Fibroblast of gingiva (primary cell): ENCODE data around the gene MPHOSPH8.
"Not testable (repeated sequence)": the region's sequence is repeated elsewhere in the genome, so short reads cannot be mapped to it uniquely, and the experiment has no call there.

Source experiments
- DNase-seq: peaks from one replicate; pipeline ENCODE4 v3.0.0-alpha.2; 2011; ENCODE audit warnings: low read depth

Gene MPHOSPH8

DNA sequence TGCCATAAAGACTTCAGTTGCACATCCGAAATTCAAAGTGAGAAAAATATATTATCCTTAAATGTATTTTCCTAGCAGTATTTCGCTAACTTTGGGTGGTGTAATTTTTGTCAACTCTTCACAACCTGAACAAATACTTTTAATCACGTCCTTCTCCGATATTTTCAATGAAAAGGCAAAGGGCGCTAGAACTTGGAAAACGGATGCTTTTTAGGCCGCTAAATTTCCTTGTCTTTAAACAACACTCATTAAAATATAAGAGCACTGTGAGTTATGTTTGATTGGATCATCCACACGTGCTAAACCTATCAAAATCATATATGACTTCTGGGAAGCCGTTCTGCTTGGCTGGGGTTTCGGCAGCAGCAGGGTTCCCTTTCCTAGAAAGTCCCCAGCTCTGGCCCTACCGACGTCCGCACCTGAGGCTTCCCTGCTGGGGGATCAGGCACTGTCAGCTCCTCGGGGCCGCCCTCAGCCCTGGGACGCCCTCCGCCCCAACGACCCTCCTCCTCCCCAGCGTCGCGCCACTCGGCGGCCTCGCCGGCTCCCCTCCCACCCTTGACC lies 462 bp upstream of the MPHOSPH8 start:
- no peak for DNase-seq

DNA sequence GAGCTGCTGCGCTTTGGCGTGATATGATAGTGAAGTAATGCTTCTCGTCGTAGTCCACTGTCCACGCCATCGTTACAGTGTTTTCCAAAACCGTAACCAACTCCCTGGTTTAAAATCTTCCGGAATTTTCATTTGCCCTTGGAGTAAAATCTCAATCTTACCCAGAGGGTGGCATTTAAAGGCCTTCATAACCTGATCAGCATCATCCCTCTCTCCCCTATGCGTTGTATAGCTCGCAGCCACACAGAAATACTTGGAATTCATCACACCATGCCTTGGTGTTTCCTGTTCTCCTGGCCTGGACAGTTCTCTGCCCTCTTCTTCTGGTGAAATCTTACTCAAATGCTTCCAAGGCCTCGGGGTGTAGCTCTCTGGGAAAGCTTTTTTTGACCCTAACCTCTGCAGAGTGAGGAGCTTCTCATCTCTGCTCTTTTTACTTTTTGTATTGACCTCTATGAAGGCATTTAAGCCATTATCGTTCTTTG lies 839 bp downstream of the MPHOSPH8 start:
- peak; percentile 43 for DNase-seq

DNA sequence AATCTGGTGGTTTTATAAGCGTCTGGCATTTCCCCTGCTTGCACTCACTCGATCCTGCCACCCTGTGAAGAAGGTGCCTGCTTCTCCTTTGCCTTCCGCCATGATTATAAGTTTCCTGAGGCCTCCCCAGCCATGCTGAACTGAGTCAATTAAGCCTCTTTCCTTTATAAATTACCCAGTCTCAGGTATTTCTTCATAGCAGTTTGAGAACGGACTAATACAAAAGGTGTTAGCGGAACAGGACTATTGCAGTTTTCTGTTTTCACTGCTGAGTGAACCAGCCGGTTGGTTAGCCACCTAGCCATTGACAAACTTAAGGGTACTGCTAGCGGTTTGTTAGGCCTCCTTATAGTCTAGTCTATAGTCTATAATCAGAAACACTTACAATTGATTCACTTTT lies 2.5 kb downstream of the MPHOSPH8 start:
- not testable (repeated sequence) for DNase-seq

DNA sequence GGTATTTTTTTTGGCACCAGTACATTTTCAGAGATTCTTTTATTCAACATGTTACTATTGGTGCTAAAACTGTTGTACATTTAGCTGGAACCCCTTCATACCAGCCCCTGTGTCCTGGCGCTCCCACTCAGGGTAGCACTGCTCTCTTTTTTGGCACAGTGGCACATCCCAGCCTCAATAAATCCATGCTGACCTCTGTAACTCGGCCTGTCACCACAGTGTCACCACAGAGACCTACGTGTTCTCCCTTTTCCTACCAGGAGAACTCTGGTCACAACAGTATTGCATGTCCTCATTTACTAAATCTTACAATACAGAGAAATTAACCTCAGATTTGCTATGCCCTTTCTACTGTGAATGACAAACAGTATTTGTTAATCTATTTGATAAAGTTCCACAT lies 10.2 kb downstream of the MPHOSPH8 start:
- DNase-seq, result no peak

DNA sequence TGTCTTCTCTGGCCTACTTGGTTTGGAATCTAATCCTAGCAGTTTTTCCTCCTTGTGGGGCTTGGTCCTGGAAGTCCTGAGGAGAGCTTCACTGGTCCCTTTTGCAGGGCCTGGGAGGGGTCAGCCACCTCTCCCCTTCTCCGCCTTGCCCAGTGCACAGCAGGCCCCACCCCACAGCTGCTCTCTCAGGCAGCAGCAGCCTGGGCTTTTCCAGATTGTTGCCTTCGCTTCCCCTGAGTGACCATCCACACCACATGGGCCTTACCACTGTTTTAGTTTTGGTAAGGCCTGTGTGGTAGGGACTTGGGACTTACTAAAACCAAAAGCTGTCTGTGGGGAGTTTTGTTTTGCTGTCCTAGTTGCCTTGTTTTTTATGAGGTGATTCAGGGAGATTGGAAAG lies 11.5 kb downstream of the MPHOSPH8 start:
- no peak for DNase-seq

DNA sequence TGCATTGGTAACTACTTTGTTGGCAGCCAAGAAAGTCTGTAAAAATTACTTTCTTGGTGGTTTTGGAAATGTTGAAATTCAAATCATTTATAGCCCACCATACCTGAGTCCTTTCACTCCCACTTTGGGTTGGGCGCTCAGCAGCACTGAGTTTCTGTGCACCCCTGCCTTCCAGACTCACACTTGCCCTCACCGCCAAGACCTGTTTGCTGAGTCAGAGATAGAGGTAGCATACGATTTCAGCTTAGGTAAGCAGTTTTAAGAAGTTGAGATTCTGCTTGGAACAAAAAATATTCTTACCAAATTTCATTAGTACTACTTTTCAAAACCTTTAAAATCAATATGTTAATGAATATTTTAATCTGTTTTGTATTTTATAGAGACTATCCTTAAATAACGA lies 12.6 kb downstream of the MPHOSPH8 start:
- no peak for DNase-seq

DNA sequence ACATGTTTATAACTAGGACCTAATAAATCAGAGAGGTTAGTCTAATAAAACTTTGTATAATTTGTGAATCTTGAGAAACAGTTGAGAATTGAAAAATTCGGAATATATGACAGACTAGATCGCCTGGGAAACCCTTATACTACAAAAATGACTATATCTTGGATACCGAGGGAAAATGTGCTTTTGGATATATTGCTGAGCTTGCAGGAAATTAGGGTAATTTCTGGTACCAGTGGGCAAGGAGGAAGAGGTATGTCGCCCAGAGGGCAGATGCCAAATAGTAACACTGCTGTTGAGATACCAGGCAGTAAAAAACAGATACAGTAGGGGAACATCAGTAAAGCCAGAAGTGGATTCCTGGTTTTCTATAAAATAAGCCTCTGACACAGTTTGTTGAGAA lies 17.3 kb downstream of the MPHOSPH8 start:
- DNase-seq, result no peak

DNA sequence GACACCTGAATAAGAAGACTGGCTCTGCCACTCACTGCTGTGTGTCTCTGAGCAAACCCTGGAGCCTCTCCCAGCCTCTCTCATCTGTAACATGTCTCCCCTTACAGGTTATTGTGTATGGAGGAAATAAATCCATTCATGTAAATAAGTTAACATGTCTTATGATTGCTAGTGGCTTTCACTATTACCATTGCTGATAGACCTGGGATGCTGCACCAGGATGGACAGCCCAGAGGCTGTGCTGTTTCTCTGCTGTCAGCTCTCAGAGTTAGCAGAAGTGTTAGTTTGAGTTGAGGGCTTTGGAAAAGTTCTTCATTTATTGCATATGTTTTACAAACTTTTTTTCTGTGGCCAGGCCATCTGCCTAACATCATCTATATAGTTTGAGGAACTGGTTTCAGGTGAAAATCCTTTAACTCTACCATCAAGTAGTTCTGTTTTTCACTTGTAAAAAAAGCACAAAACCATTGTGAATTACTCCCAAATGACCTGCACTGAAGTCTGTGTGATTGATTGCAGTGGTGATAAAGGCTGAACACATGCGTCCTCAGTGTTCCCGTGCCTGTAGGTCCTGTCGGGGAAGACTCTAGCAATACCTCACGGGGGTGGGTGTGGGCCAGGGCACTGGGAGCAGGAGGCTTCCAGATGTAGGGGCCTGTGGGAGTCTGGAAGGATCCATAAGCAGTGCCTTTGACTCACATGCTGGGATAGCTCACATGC lies 24.6 kb downstream of the MPHOSPH8 start:
- DNase-seq, result no peak

DNA sequence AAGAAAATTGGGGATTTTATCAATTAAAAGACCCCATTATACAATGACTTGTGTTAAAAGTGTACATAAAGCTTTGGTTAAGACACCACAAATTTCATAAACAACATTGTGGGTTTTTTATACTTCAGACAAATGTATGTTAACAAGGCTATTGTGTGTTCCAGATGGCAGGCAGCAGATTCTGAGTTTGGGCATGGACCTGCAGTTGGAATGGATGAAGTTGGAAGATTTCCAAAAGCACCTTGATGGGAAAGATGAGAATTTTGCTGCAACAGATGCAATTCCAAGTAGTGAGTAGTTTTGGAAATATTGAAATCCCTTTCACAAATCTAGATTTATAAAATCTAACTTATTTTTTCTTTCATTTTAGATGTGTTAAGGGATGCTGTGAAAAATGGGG lies 25.4 kb downstream of the MPHOSPH8 start:
- DNase-seq, result no peak

DNA sequence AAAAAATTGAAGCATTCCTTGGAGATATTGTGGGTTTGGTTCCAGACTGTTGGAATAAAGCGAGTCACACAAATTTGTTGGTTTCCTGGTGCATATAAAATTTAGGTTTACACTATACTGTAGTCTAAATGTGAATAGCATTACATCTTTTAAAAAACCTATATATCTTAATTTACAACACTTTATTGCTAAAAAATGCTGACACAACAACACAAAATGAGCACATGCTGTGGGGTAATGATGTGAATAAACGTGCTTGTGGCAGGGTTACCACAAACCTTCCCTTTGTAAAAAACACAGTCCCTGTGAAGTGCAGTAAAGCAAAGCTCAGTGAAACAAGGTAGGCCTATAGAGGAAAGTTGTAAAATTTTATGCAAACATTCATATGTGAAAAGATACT lies 27.7 kb downstream of the MPHOSPH8 start:
- DNase-seq, result no peak

DNA sequence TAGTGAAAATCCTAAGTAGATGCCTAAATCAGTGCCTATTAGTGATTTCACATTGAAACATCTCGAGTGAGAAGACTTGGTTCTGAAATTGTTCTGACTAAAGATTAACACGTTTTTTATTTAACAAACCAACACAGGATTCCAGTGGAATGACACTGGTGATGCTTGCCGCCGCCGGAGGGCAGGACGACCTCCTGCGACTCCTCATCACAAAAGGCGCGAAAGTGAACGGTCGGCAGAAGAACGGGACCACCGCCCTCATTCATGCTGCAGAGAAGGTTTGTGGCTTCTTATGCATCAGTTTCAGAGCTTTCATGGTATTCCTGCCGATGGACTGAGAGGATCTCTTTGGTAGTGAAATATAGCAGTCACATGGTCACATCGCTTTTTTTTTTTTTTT lies 28.1 kb downstream of the MPHOSPH8 start:
- no peak for DNase-seq

DNA sequence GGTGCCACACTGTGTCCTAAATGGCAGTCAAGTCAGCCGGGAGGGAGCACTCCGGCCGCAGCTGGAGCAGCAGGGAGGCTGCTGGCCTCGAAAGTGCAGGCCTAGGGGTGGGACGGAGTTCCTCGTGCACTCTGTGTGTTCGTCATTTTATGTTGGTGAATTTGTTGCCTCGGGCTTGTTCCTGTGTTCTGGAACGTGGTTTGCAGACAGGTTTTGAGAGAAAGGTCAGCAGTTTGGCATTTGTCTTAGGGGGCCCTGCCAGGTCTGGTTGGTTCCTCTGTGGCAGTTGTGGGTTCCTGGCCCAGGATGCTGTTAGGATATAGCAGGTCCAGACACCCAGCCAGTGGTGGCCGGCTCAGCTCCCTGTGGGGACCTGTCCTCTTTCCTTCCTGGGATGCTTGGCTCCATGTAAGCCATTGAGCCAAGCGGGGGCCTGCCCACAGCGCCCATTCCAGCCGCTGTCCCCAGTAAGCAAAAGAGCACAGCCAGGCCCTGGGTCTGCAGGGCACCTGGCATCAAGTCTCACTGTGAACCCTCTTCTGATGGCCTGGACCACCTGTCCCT lies 30.0 kb downstream of the MPHOSPH8 start:
- DNase-seq, result no peak

DNA sequence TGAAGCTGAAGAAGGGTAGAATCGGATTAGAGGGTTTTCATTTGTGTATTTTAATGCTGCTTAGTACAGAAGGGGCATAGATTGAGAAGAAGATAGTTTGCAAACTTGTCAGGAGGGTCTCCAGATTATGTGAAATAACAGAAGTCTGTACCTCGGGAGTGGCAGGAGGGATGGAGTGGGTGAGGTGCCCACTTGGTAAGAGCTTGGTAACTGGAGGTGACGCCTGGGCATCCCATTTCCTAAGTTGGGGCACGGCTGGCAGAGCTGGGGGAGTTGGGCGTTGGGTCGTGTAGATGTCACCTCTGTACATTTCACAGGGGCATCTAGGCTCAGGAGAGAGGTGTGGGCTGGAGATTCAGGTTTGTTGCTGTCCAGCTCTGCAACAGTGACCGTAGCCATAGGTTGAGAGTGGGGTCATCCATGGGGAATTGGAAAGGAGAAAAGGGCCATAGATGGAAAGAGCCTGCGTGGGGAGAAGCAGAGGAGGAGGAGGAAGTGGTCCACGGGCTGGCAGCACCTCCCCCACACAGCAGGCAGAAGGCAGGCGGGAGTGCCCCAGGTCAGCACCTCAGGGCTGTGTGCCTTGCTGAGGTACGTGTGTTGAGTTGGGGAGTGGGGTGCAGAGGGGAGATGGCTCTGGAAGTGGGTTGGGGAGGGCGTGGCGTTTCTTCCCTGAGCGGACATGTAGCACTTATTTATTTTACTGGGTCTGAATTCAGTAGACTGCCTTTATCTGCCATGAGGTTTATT lies 31.2 kb downstream of the MPHOSPH8 start:
- no peak for DNase-seq

DNA sequence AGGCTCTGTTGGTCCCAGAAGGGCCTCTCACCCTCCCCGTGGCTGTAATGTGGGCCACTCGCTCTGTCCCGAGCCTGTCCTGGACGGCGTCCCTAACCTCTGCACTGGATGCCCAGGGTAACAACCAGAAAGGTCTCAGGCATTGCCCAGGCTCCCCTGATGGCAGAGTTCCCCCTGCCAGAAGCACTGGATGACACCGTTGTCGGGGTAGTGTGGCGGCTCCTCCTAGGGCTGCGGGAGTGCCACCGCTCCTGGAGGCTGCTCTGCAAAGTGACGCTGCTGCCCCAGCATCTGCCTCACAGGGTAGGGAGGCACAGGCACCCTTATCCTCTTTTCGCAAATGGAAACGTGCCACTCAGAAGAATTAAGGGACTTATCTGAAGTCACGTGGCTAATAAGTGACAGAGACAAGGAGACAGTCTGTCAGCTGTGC lies 32.0 kb downstream of the MPHOSPH8 start:
- DNase-seq, result no peak

DNA sequence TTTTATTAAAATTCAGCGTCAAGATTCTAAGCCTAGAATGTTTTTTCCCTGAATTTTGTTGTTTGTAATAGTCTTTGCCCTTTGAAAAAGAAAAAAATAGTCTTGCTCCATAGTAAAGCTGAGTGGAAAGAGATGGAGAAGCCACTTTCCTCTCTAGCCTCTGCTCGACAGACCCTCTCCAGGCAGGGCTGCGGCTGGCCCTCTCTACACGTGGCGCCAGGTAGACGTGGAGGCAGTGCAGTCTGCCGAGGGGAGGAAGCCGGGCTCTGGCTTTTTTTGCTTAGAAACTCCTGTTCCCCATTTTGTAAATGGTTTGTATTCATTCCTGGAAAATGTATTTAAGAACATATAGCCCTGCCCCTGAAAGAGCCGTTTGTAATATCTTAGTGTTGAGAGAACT lies 35.3 kb downstream of the MPHOSPH8 start:
- DNase-seq, result no peak

DNA sequence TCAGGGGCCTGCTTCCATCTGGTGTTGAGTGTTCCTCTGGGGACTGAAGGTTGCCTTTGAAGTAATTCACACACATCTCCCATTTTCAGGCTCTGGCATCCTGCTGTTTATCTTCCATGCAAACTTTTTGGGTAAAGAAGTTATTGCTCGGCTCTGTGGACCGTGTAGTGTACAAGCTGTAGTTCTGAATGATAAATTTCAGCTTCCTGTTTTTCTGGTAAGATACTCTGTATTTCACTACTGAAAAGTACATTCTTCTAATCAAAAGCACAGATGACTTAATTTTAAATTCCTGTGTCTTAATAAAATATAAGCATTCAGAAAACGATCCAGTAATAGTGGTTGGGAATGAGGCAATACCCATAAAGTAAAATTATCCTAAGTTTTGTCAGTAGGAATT lies 36.7 kb downstream of the MPHOSPH8 start:
- DNase-seq, result no peak

DNA sequence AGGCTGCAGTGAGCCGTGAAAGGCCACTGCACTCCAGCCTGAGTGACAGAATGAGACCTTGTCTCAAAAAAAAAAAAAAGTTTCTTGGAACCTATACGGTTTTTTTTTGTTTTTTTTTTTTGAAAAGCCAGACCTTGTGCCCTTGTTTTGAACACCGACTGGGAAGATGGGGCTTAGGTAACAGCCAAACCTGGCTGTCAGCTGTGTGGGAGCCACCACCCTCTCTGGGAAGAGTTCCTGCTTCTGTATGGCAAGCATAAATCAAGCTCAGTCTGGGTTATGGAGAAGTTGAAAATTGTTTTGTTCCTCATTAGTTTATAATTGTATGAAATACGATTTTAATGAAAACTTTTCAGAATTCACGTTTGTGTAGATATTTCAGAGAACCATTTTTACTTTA lies 39.5 kb downstream of the MPHOSPH8 start:
- DNase-seq, result no peak

DNA sequence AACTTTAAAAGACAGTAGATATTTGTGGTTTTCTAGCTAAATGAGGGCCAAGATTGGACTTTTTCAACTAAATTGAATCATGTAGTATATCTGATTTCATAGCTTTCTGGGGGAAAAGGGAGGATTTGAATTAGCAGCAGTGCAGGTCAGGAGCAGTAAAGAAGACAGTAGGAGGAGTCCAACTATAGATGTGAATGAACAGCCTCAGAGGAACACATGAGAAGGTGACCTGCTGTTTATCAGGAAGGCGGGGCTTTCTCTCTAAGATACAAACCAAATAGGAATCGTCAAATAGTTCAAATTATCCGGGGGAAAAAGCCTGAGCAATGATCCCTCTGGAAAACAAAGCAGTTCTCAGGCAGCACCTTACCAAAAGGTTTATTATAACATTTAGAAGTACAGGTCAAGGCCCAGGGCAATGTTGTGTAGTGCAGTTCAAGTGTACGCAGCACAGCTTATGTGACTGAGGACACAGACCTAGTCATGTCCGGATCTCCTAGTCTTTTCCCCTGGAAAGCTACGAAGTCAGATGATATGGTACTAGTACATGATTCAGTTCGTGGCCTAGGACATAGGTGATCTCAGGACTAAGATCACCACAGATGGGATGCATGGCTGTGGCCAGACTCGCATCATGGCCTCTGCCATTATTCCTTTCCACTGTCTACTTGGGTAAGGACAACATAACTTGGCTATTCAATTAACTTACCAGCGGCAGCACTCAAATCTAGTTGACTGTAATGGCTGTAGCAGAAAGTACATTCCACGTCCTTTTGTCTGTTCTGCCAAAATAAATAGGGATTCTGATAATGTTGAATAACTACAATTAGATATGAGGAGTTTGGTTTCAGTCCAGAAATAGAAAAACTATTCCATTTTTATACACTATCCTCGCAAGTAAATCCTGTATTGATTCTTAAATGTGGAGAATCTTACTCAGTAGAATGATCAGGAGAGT lies 40.3 kb downstream of the MPHOSPH8 start:
- no peak for DNase-seq

DNA sequence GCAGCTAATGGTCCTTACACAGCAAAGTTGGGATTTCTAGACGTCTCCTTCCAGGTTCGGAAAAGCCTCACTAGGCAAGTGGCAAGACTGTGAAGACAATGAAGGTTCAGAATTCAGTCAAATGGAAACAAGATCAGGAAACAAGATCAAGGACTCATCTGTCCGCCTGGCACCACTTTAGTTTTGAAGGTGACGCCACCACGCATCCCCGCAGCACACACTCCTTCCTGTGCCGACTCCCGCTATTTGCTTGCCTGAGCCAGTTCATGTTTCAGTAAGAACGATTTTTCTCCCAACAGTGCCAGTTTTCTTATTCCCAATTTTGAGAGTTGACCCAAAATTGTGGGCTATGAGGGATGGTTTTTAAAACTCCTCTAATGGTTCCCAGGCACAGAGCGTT lies 41.4 kb downstream of the MPHOSPH8 start:
- no peak for DNase-seq

DNA sequence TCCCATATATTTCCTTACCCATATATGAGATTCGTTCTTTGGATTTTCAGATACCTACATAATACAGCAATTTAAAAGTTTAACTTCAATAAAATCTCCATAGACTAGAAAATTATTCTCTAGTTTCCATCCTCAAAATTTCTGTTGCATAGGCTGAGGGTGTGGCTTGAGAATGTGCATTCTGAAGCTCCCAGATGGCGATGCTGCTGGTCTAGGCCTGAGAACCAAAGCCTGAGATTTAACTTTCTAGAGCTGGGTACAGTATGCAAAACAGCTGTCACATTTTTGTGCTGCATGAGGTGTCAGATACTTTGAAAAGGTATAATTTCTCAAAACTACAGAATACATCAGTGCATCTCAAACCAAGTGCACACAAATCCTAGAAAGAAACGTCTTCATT lies 42.7 kb downstream of the MPHOSPH8 start:
- DNase-seq, result no peak

DNA sequence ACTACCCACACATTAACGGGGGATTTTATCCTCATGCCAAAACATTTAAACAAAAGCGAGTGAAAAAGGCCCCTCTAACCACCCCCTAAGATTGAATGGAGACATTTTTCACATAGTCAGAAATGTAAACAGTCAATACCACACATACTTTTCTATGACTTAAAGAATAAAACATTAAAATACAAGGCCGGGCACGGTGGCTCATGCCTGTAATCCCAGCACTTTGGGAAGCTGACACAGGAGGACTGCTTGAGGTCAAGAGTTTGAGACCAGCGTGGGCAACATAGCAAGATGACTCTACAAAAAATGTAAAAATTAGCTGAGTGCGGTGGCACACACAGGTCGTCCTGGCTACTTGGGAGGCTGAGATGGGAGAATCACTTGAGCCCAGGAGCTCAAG lies 47.3 kb downstream of the MPHOSPH8 start:
- no peak for DNase-seq

DNA sequence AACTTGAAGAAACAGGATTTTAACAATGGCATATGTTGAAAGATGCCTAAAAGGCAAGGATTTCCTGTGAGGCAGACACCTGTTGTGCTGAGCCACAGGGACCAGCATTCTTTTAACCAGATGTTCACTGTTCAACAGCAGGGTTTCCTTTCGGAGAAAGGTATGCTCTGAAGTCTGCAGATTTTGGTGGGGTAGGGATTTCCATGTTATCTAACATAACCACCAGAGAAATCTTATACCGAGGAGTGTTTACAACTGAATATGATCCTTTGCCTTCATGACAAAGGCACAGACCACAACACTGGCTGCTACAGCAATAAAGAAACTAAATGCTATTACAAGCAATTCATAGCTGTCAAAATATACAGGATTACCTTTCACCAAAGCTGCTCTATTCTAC lies 48.1 kb downstream of the MPHOSPH8 start:
- DNase-seq, result no peak
